K562 (cell line): ENCODE measurements around the gene ODC1. TPM values are rescaled to one million over a fixed set of nuclear protein-coding genes. Genes with fewer than 3 reads are reported as not detected.
A peak's percentile ranks its signal among the peaks of the same experiment; 100 is the strongest.

Source experiments
- ATF1 ChIP-seq, 2 experiments: fragments of 450-650 bp in 1 of 2; IDR thresholded peaks; 2 replicates each; pipeline ENCODE4 v1.6.1; 2016; ENCODE audit warnings: missing compliant biosample characterization in 1 of 2, missing genetic modification characterization in 1 of 2
- CBFA2T2 ChIP-seq: fragments of 450-650 bp; conservative IDR thresholded peaks from 2 replicates; pipeline ENCODE4 v1.6.1; 2017; ENCODE audit warnings: mild to moderate bottlenecking
- CCAR2 ChIP-seq: fragments of 200-400 bp; formaldehyde crosslinking; IDR thresholded peaks from 2 replicates; pipeline ENCODE4 v1.6.1; 2017; ENCODE audit warnings: mild to moderate bottlenecking, low read depth, low read length
- CHAMP1 ChIP-seq: fragments of 450-650 bp; IDR thresholded peaks from 2 replicates; pipeline ENCODE4 v1.6.1; 2016; ENCODE audit warnings: mild to moderate bottlenecking
- FOSL1 ChIP-seq: fragments of 200-800 bp; sonication (Bioruptor generic); conservative IDR thresholded peaks from 2 replicates; pipeline ENCODE4 v1.6.1; 2016; ENCODE audit warnings: missing genetic modification characterization, missing compliant biosample characterization
- HDAC1 ChIP-seq, 2 experiments: fragments of 450-650 bp; IDR thresholded peaks; 2 replicates each; pipeline ENCODE4 v1.6.1; 2016 to 2017; ENCODE audit warnings: inconsistent platforms in 1 of 2, mild to moderate bottlenecking in 1 of 2, moderate library complexity in 1 of 2
- NEUROD1 ChIP-seq: fragments of 150-350 bp; IDR thresholded peaks from 2 replicates; pipeline ENCODE4 v1.6.1; 2014; ENCODE audit warnings: borderline replicate concordance, low read length, low read depth; ENCODE audit not compliant: partially characterized antibody
- NFYB ChIP-seq: IDR thresholded peaks from 2 replicates; pipeline ENCODE4 v1.6.1; 2011; ENCODE audit warnings: mild to moderate bottlenecking, moderate library complexity; ENCODE audit not compliant: insufficient read length; ENCODE audit errors: extremely low read depth
- OTX1 ChIP-seq: fragments of 450-650 bp; formaldehyde crosslinking; IDR thresholded peaks from 2 replicates; pipeline ENCODE4 v1.4.0; 2022; ENCODE audit warnings: mild to moderate bottlenecking
- PKNOX1 ChIP-seq: fragments of 450-650 bp; IDR thresholded peaks from 2 replicates; pipeline ENCODE4 v1.6.1; 2016
- STAT5B ChIP-seq: fragments of 250-450 bp; sonication (Bioruptor Pico); IDR thresholded peaks from 2 replicates; pipeline ENCODE4 v1.8.0; 2021; ENCODE audit warnings: mild to moderate bottlenecking, inconsistent platforms
- ZFPM2 ChIP-seq: fragments of 250-450 bp; sonication (Bioruptor Pico); IDR thresholded peaks from 2 replicates; pipeline ENCODE4 v1.5.1; 2022; ENCODE audit warnings: mild to moderate bottlenecking
- polyA plus RNA-seq, 8 experiments: library from polyadenylated mRNA; depleted of rRNA in 4 of 8; stranded (reverse) in 5 of 8; unstranded in 3 of 8; fragments of >200 nt; fragmentation: Nextera tagmentation in 2 of 8; fragmentation: Illumina TruSeq in 1 of 8; extraction: Ambion mirVana in 2 of 8; extraction: Trizol in 1 of 8; gene quantifications; 2 replicates each; pipeline versions ENCODE4 v1.2.1 to v1.2.3, GENCODE V29; 2011 to 2014; ENCODE audit warnings: inconsistent platforms in 1 of 8, missing spikeins in 1 of 8
- total RNA-seq, 7 experiments: library from RNA; depleted of rRNA in 6 of 7; stranded (reverse); fragments of >200 nt in 6 of 7; fragmentation: Illumina TruSeq in 2 of 7; extraction: Trizol in 2 of 7; gene quantifications; 2 replicates each; pipeline versions ENCODE4 v1.2.1 to v1.2.3, GENCODE V29; 2011 to 2021; ENCODE audit warnings: low replicate concordance in 1 of 7
- TF ChIP-seq, protein P1 (sequence below): sonication (generic); formaldehyde crosslinking; IDR thresholded peaks from 2 replicates; pipeline ENCODE4 v1.9.0; 2022; ENCODE audit warnings: mild to moderate bottlenecking, missing genetic modification reagents
- TF ChIP-seq, protein P2 (sequence below), 2 experiments: fragments of 450-650 bp; formaldehyde crosslinking in 1 of 2; IDR thresholded peaks; 2 replicates each; pipeline versions ENCODE4 v1.4.0 to v1.6.1; 2014 to 2020; ENCODE audit warnings: mild to moderate bottlenecking in 2 of 2, borderline replicate concordance in 1 of 2, low read depth in 1 of 2

ODC1 gene
- total and polyA plus RNA-seq, 9 of the 15 experiments (the other 6 are each of a cell fraction or from before 2014, with no cell fraction given) = 142 to 563 (median 457) TPM

GRCh38 chr2:10412380-10412779 is 35.7 kb downstream of the ODC1 start (continued):
- TF ChIP-seq STAT5B (CRISPR knock-in tag) (no peak), CCAR2 (no peak), ZFPM2 (CRISPR knock-in tag) (no peak), CBFA2T2 (peak; percentile 42), NFYB (peak; percentile 55), HDAC1 (IDR thresholded peaks at IDR 0.05) (no peak), CHAMP1 (0 out of 2 replicates have a peak, but pooled peaks have one; percentile 33), ATF1 (CRISPR knock-in tag; IDR thresholded peaks at IDR 0.05) (no peak), ATF1 (tag; IDR thresholded peaks at IDR 0.05) (peak; percentile 75), PKNOX1 (0 out of 2 replicates have a peak, but pooled peaks have one; percentile 18), OTX1 (CRISPR knock-in tag) (no peak), NEUROD1 (no peak), FOSL1 (no peak)
- TF ChIP-seq, protein P1, sequence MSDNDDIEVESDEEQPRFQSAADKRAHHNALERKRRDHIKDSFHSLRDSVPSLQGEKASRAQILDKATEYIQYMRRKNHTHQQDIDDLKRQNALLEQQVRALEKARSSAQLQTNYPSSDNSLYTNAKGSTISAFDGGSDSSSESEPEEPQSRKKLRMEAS = peak; percentile 69
- TF ChIP-seq, protein P2, sequence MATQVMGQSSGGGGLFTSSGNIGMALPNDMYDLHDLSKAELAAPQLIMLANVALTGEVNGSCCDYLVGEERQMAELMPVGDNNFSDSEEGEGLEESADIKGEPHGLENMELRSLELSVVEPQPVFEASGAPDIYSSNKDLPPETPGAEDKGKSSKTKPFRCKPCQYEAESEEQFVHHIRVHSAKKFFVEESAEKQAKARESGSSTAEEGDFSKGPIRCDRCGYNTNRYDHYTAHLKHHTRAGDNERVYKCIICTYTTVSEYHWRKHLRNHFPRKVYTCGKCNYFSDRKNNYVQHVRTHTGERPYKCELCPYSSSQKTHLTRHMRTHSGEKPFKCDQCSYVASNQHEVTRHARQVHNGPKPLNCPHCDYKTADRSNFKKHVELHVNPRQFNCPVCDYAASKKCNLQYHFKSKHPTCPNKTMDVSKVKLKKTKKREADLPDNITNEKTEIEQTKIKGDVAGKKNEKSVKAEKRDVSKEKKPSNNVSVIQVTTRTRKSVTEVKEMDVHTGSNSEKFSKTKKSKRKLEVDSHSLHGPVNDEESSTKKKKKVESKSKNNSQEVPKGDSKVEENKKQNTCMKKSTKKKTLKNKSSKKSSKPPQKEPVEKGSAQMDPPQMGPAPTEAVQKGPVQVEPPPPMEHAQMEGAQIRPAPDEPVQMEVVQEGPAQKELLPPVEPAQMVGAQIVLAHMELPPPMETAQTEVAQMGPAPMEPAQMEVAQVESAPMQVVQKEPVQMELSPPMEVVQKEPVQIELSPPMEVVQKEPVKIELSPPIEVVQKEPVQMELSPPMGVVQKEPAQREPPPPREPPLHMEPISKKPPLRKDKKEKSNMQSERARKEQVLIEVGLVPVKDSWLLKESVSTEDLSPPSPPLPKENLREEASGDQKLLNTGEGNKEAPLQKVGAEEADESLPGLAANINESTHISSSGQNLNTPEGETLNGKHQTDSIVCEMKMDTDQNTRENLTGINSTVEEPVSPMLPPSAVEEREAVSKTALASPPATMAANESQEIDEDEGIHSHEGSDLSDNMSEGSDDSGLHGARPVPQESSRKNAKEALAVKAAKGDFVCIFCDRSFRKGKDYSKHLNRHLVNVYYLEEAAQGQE (IDR thresholded peaks at IDR 0.05; ENCODE audit: borderline replicate concordance) = no peak
- TF ChIP-seq, protein P2 (CRISPR knock-in tag; IDR thresholded peaks at IDR 0.05; ENCODE audit: low read depth) = no peak
